H1 (cell line): ENCODE measurements around the gene CAPN11. TPM values are rescaled to one million over a fixed set of nuclear protein-coding genes. Genes with fewer than 3 reads are reported as not detected.

Experiments used
- CTCF ChIA-PET: fragments of 300-600 bp; sonication (Branson Sonifier 250); formaldehyde crosslinking; loops from one replicate; lab custom pipeline; 2021; ENCODE audit not compliant: partially characterized antibody; lab: Charles Lee
- POLR2A ChIA-PET: fragments of 300-600 bp; sonication (Branson Sonifier 250); formaldehyde crosslinking; loops from one replicate; lab custom pipeline; 2021; ENCODE audit warnings: inconsistent platforms; ENCODE audit not compliant: partially characterized antibody; lab: Charles Lee
- DNase-seq, 2 experiments: peaks; one replicate each; pipeline versions ENCODE4 v3.0.0 to v3.0.0-alpha.2; 2010 to 2022; ENCODE audit warnings: low spot score in 2 of 2, low read depth in 1 of 2, mixed read lengths in 1 of 2
- FAIRE-seq: peaks from 2 replicates; lab custom pipeline; 2011; peaks lifted over from hg19 to GRCh38; lab: Jason Lieb, UNC
- H2AFZ ChIP-seq: 2 replicates; pipeline ENCODE4 v1.8.1; 2012; ENCODE audit warnings: low read length, inconsistent platforms
- H2AK5ac ChIP-seq: 2 replicates; pipeline ENCODE4 v1.6.1; 2013; ENCODE audit warnings: low read depth, low read length
- H2BK120ac ChIP-seq: replicated peaks from 2 replicates; pipeline ENCODE3; 2013; ENCODE audit warnings: low read depth, low read length, inconsistent platforms
- H2BK12ac ChIP-seq: 2 replicates; pipeline ENCODE4 v1.6.1; 2013; ENCODE audit warnings: low read depth, low read length
- H2BK15ac ChIP-seq: 2 replicates; pipeline ENCODE4 v1.6.1; 2013; ENCODE audit warnings: low read length
- H2BK20ac ChIP-seq: 2 replicates; pipeline ENCODE4 v1.6.1; 2013; ENCODE audit warnings: low read length
- H2BK5ac ChIP-seq: 2 replicates; pipeline ENCODE4 v1.6.1; 2013; ENCODE audit warnings: low read depth, low read length
- H3K14ac ChIP-seq: 2 replicates; pipeline ENCODE4 v1.6.1; 2013; ENCODE audit warnings: inconsistent platforms; ENCODE audit not compliant: insufficient read length
- H3K18ac ChIP-seq: 2 replicates; pipeline ENCODE4 v1.6.1; 2013; ENCODE audit warnings: low read length; ENCODE audit errors: extremely low read depth
- H3K23ac ChIP-seq: 2 replicates; pipeline ENCODE4 v1.6.1; 2013; ENCODE audit warnings: inconsistent platforms; ENCODE audit not compliant: insufficient read length
- H3K23me2 ChIP-seq: 2 replicates; pipeline ENCODE4 v1.6.1; 2013; ENCODE audit warnings: low read depth, low read length
- H3K27ac ChIP-seq: 2 replicates; pipeline ENCODE4 v1.6.1; 2011; ENCODE audit warnings: low read depth, low read length, inconsistent platforms
- H3K27me3 ChIP-seq, 4 experiments: replicated peaks in 1 of 4; 1 replicate in 1 of 4; 2 replicates in 3 of 4; pipeline versions ENCODE4 v1.6.1 to v1.8.1; 2011 to 2013; ENCODE audit warnings: low read length in 3 of 4, mild to moderate bottlenecking in 3 of 4, inconsistent platforms in 2 of 4, mixed read lengths in 2 of 4, moderate library complexity in 1 of 4; ENCODE audit not compliant: control insufficient read depth in 3 of 4, insufficient read depth in 3 of 4; ENCODE audit errors: extremely low read depth in 1 of 4
- H3K36me3 ChIP-seq, 4 experiments: 2 replicates each; pipeline versions ENCODE4 v1.6.1 to v1.8.1; 2011 to 2013; ENCODE audit warnings: mild to moderate bottlenecking in 4 of 4, low read length in 3 of 4, moderate library complexity in 2 of 4, control low read depth in 1 of 4, inconsistent platforms in 1 of 4; ENCODE audit not compliant: insufficient read depth in 4 of 4, control insufficient read depth in 2 of 4
- H3K4ac ChIP-seq: replicated peaks from 2 replicates; pipeline ENCODE3; 2013; ENCODE audit warnings: low read length, low read depth, mixed read lengths, inconsistent platforms; ENCODE audit not compliant: insufficient read length
- H3K4me1 ChIP-seq, 4 experiments: replicated peaks in 1 of 4; 1 replicate in 1 of 4; 2 replicates in 3 of 4; pipeline versions ENCODE4 v1.6.1 to v1.8.1; 2011 to 2013; ENCODE audit warnings: low read length in 3 of 4, inconsistent platforms in 2 of 4, mixed read lengths in 1 of 4; ENCODE audit not compliant: insufficient read depth in 4 of 4, control insufficient read depth in 3 of 4
- H3K4me2 ChIP-seq, 2 experiments: 2 replicates each; pipeline versions ENCODE4 v1.6.1 to v1.8.1; 2011 to 2013; ENCODE audit warnings: low read depth in 2 of 2, low read length in 2 of 2, control low read depth in 1 of 2, inconsistent platforms in 1 of 2, mild to moderate bottlenecking in 1 of 2; ENCODE audit not compliant: insufficient read depth in 1 of 2
- H3K4me3 ChIP-seq, 4 experiments: fragments of 200-600, 300-600 bp in 1 of 4; sonication (generic), shearing (Covaris generic), sonication (Bioruptor Twin) in 1 of 4; 2 replicates each; pipeline versions ENCODE4 v1.5.1 to v1.8.1; 2011 to 2016; ENCODE audit warnings: low read length in 4 of 4, low read depth in 3 of 4, control low read depth in 2 of 4, inconsistent platforms in 2 of 4, mild to moderate bottlenecking in 2 of 4, mixed read lengths in 1 of 4, moderate library complexity in 1 of 4; ENCODE audit not compliant: insufficient read depth in 2 of 4; ENCODE audit errors: extremely low read depth in 1 of 4
- H3K56ac ChIP-seq: replicated peaks from 2 replicates; pipeline ENCODE3; 2013; ENCODE audit warnings: low read depth, mild to moderate bottlenecking, mixed read lengths, low read length, inconsistent platforms; ENCODE audit not compliant: insufficient read length
- H3K79me1 ChIP-seq: 2 replicates; pipeline ENCODE4 v1.6.1; 2013; ENCODE audit warnings: low read depth, low read length, control low read depth
- H3K79me2 ChIP-seq, 2 experiments: 2 replicates each; pipeline versions ENCODE4 v1.6.1 to v1.8.1; 2012 to 2013; ENCODE audit warnings: low read length in 2 of 2, mild to moderate bottlenecking in 2 of 2, inconsistent platforms in 1 of 2; ENCODE audit not compliant: insufficient read depth in 2 of 2, control insufficient read depth in 1 of 2
- H3K9ac ChIP-seq, 4 experiments: replicated peaks in 1 of 4; 1 replicate in 1 of 4; 2 replicates in 3 of 4; pipeline versions ENCODE4 v1.6.1 to v1.8.1; 2011 to 2013; ENCODE audit warnings: low read depth in 3 of 4, low read length in 3 of 4, control low read depth in 2 of 4, mild to moderate bottlenecking in 2 of 4, moderate library complexity in 2 of 4, inconsistent platforms in 1 of 4; ENCODE audit errors: extremely low read depth in 1 of 4
- H3K9me3 ChIP-seq, 2 experiments: 2 replicates each; pipeline versions ENCODE4 v1.6.1 to v1.8.1; 2012 to 2013; ENCODE audit warnings: mild to moderate bottlenecking in 2 of 2, moderate library complexity in 2 of 2, control low read depth in 1 of 2, inconsistent platforms in 1 of 2, low read depth in 1 of 2, low read length in 1 of 2, mixed read lengths in 1 of 2; ENCODE audit not compliant: insufficient read depth in 2 of 2
- H4K20me1 ChIP-seq, 2 experiments: replicated peaks in 1 of 2; 2 replicates each; pipeline versions ENCODE3 to v1.8.1; 2011 to 2013; ENCODE audit warnings: inconsistent platforms in 2 of 2, low read length in 2 of 2, mild to moderate bottlenecking in 1 of 2; ENCODE audit not compliant: insufficient read depth in 2 of 2, control insufficient read depth in 1 of 2
- H4K5ac ChIP-seq: 2 replicates; pipeline ENCODE4 v1.6.1; 2013; ENCODE audit warnings: low read length, low read depth, mixed read lengths, inconsistent platforms; ENCODE audit not compliant: insufficient read length
- H4K8ac ChIP-seq: 2 replicates; pipeline ENCODE4 v1.8.0; 2013; ENCODE audit warnings: mild to moderate bottlenecking, moderate library complexity, low read length, inconsistent platforms; ENCODE audit not compliant: insufficient read depth; ENCODE audit errors: extremely low read depth
- H4K91ac ChIP-seq: replicated peaks from 2 replicates; pipeline ENCODE3; 2013; ENCODE audit warnings: low read length, mixed read lengths, inconsistent platforms; ENCODE audit not compliant: insufficient read length
- EP300 ChIP-seq, 2 experiments: IDR thresholded peaks; 1 replicate in 1 of 2; 2 replicates in 1 of 2; pipeline ENCODE4 v1.6.1; 2011 to 2012; ENCODE audit warnings: low read depth in 2 of 2, low read length in 2 of 2, mild to moderate bottlenecking in 2 of 2, borderline replicate concordance in 1 of 2, inconsistent platforms in 1 of 2, moderate library complexity in 1 of 2
- GABPA ChIP-seq: IDR thresholded peaks from 2 replicates; pipeline ENCODE4 v1.6.1; 2011; ENCODE audit warnings: mild to moderate bottlenecking, low read length, moderate library complexity, borderline replicate concordance; ENCODE audit not compliant: insufficient read depth
- HDAC2 ChIP-seq, 2 experiments: fragments of 300-600 bp in 1 of 2; sonication (generic) in 1 of 2; IDR thresholded peaks; 2 replicates each; pipeline ENCODE4 v1.6.1; 2011 to 2012; ENCODE audit warnings: low read depth in 2 of 2, low read length in 2 of 2, mild to moderate bottlenecking in 2 of 2, moderate library complexity in 2 of 2, borderline replicate concordance in 1 of 2, inconsistent platforms in 1 of 2
- KDM1A ChIP-seq: fragments of 200-600, 300-600 bp; sonication (generic); IDR thresholded peaks from 2 replicates; pipeline ENCODE4 v1.7.1; 2016; ENCODE audit warnings: mild to moderate bottlenecking, low read length, borderline replicate concordance
- PHF8 ChIP-seq: fragments of 200-600 bp; sonication (generic); conservative IDR thresholded peaks from 2 replicates; pipeline ENCODE4 v1.7.1; 2012; ENCODE audit warnings: low read depth, mild to moderate bottlenecking, inconsistent platforms, low read length, moderate library complexity
- RXRA ChIP-seq: IDR thresholded peaks from 2 replicates; pipeline ENCODE4 v1.6.1; 2011; ENCODE audit warnings: low read depth, mild to moderate bottlenecking, low read length, moderate library complexity; ENCODE audit not compliant: insufficient read depth
- SIX5 ChIP-seq: IDR thresholded peaks from 2 replicates; pipeline ENCODE4 v1.6.1; 2011; ENCODE audit warnings: mild to moderate bottlenecking, low read depth, low read length
- SUZ12 ChIP-seq: fragments of 200-600 bp; sonication (generic); IDR thresholded peaks from 2 replicates; pipeline ENCODE4 v1.6.1; 2012; ENCODE audit warnings: mild to moderate bottlenecking, inconsistent platforms, low read length, moderate library complexity, mixed read lengths
- WGBS, 2 experiments: shearing (Covaris generic) in 1 of 2; methylation state at CpG; one replicate each; pipeline versions ENCODE4 v1.1.6 to v1.1.7; 2013 to 2015; ENCODE audit warnings: low lambda C conversion rate in 2 of 2, mixed read lengths in 2 of 2, inconsistent platforms in 1 of 2, low coverage in 1 of 2, missing lambda C conversion rate in 1 of 2; ENCODE audit not compliant: insufficient replicate concordance in 2 of 2, insufficient coverage in 1 of 2, insufficient read length in 1 of 2; ENCODE audit errors: extremely low coverage in 1 of 2, missing lambda C conversion rate in 1 of 2; 5-methylcytosine and 5-hydroxymethylcytosine counted together
- polyA plus RNA-seq, 7 experiments: library from polyadenylated mRNA; depleted of rRNA in 3 of 7; stranded (reverse) in 5 of 7; unstranded in 2 of 7; fragments of >200 nt in 5 of 7; fragments of 200-250 nt in 2 of 7; gene quantifications; 1 replicate in 5 of 7; 2 replicates in 1 of 7; 4 replicates in 1 of 7; pipeline versions ENCODE4 v1.2.1 to v1.2.3, GENCODE V29; 2011 to 2013; ENCODE audit warnings: missing spikeins in 2 of 7, mixed read lengths in 2 of 7
- total RNA-seq: library from RNA; stranded (reverse); fragmentation: NEBNext Ultra II Directional; extraction: Animal tissue kit (Norgen Biotek cat#: 25700); gene quantifications from 2 replicates; pipeline ENCODE4 v1.2.1, GENCODE V29; 2021

CAPN11 gene
- total and polyA plus RNA-seq, 2 of the 8 experiments (the other 6 are each of a cell fraction or from before 2014, with no cell fraction given) = 0.95 to 0.97 TPM

DNA sequence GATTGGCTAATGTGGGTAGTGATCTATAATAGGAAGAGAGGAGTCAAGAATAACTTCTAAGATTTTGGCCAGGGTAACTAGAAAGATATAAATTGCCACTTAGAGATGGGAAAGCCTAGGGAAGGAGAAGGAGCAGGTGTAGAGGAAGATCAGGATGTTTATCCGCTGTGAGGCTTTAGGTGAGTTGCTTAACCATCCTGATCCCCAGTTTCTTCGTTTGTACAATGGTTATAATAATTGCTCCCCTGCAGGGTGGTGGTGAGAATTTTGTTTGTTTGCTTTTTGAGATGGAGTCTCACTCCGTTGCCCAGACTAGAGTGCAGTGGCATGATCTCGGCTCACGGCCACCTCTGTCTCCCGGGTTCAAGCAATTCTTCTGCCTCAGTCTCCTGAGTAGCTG is 55.7 kb downstream of the CAPN11 start:
- CTCF ChIA-PET = interaction anchor here (0.8 to 8.0 kb wide), 7 partner anchors 9 to 119 kb away, joined by 3 to 51 read pairs (median 17); partner anchors contain the start of gene SLC29A1
- FAIRE-seq = no peak

More for the DNA sequence above, 55.7 kb downstream of the CAPN11 start:
- no peak overlapping the region for H2BK5ac ChIP-seq
- no peaks in the 10 kb centered on the region for H3K9me3 ChIP-seq
- DNase-seq = no peak
- no peaks in the 10 kb centered on the region; the same call in 1 of the 2 replicates for H3K23me2 ChIP-seq
- H2AK5ac ChIP-seq = no peak overlapping the region
- H3K23ac ChIP-seq = no peak overlapping the region
- H4K5ac ChIP-seq = no peak overlapping the region
- H2BK15ac ChIP-seq = no peak overlapping the region
- POLR2A ChIA-PET = interaction anchor here (1.3 to 3.1 kb wide), 4 partner anchors 11 to 40 kb away, joined by 3 to 23 read pairs (median 4); partner anchors contain the start of gene HSP90AB1
- no peak overlapping the region for H3K14ac ChIP-seq
- H3K4me1 ChIP-seq = peaks cover 17 to 28% (median 19%) of the 10 kb centered on the region in 4 experiments
- H2AFZ ChIP-seq = no peak overlapping the region
- no peak overlapping the region for H3K56ac ChIP-seq
- H3K9ac ChIP-seq = no peak overlapping the region
- no peak overlapping the region for H2BK20ac ChIP-seq
- H3K36me3 ChIP-seq = no peaks in the 10 kb centered on the region
- H3K27ac ChIP-seq = no peak overlapping the region
- no peak for TF ChIP-seq EP300 (IDR thresholded peaks at IDR 0.05; ENCODE audit: borderline replicate concordance in 1 of 2, low read depth in 2 of 2, low read length in 2 of 2)
- TF ChIP-seq SIX5 = no peak
- TF ChIP-seq PHF8 = no peak
- no peak for TF ChIP-seq SUZ12
- TF ChIP-seq RXRA = no peak
- TF ChIP-seq KDM1A = no peak
- TF ChIP-seq GABPA = no peak
- TF ChIP-seq HDAC2 (IDR thresholded peaks at IDR 0.05; ENCODE audit: borderline replicate concordance in 1 of 2, low read depth in 2 of 2, low read length in 2 of 2) = no peak
- no peak overlapping the region for H2BK120ac ChIP-seq
- no peak overlapping the region for H3K18ac ChIP-seq
- no peak overlapping the region for H2BK12ac ChIP-seq
- H4K8ac ChIP-seq = no peak overlapping the region
- 90% methylated on average over 6 of the region's 6 CpGs; no CpG with 5 or more reads in 1 of the 2 experiments for WGBS, 2 experiments
- no peaks in the 10 kb centered on the region for H3K27me3 ChIP-seq
- H4K20me1 ChIP-seq = no peaks in the 10 kb centered on the region
- H3K4me2 ChIP-seq = no peak overlapping the region
- no peaks in the 10 kb centered on the region; the same call in 1 of the 2 replicates for H3K79me1 ChIP-seq
- no peak overlapping the region for H4K91ac ChIP-seq
- H3K4me3 ChIP-seq = no peak overlapping the region
- H3K79me2 ChIP-seq = no peaks in the 10 kb centered on the region
- H3K4ac ChIP-seq = peak overlapping the region; percentile 44
